NK-92 (cell line): ENCODE data around the gene PDE4D.
"Not testable (repeated sequence)": the region's sequence is repeated elsewhere in the genome, so short reads cannot be mapped to it uniquely, and the experiment has no call there.

Experiments used
- DNase-seq: peaks from one replicate; lab custom pipeline; 2025; ENCODE audit not compliant: unreplicated experiment; lab: John Stamatoyannopoulos, UW

The PDE4D gene

DNA sequence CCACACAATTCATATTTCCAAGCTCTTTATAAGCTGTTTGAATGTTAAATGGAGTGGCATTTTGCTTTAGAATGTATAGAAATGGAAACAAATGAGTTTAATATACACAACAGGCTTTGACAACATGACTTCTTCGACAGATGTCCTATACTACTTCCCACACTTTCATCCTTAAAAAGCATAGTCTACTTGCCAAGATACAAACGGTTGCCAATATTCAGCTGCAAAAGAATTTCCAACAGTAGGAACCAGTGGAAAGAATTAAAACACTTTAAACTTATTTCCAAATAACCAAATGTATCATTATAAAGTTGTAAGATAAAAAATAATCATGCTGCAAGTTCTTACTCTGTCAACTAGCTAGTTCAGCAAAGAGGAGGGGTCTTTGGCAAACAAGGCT lies 456.4 kb downstream of the PDE4D start:
- DNase-seq, result no peak

DNA sequence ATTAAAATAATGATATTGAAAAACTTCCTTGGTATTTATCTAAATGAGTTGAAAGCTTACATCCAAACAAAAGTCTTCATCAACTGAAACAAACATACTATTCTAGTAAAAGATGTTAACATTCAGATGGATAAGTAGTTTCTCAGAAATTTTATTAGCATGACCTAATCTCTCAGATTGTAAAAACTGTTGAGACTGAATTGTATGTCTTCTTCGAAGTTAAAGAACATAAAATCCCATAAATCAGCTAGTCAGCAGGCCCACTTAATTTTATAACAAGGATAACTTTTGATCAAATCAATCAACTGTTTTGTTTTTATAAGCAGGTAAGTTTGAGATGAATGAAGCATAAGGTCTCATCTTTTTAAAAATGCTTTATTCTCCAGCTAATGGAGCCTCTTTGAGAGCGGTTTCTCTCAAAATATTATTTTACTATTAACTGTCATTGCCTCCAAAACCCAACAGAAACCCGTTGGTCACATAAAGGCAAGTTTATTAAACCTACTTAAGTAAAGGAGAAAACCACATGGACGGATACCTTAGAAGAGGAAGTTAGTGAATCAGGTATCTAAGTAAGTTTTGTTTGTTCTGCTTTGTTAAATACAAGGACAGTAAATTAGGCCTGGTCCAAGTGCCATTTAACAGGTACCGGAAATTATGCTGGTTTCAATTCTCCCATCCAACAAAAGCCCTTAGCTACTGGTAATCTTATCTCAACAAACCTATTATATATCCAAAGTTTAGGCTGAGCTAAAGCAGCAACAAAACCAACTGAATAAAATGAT lies 457.0 kb downstream of the PDE4D start:
- no peak for DNase-seq

- no peak for DNase-seq
These were observed 460.4 kb downstream of the PDE4D start for GRCh38 chr5:59433174-59433573.

GRCh38 chr5:59430066-59430685 lies 463.4 kb downstream of the PDE4D start:
- DNase-seq, result no peak

DNA sequence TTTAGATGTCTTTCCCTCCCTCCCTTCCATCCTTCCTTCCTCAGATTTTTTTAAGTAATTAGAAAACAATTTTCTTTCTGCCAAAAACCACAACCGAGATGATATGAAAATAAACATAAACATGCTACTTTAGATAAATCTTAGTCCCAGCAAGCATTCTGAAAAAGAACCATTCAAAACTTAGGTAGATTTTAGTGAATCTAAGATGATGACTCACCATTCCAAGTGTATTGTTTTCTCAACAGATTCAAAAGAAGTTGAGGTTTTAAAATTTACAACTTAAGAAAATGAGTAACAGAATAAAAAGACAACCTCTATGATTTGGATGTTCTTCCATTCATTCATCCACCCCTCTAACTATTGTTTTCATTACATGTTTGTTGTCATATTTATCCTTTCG lies 465.1 kb downstream of the PDE4D start:
- no peak for DNase-seq

GRCh38 chr5:59424515-59424914 lies 469.0 kb downstream of the PDE4D start:
- no peak for DNase-seq

DNA sequence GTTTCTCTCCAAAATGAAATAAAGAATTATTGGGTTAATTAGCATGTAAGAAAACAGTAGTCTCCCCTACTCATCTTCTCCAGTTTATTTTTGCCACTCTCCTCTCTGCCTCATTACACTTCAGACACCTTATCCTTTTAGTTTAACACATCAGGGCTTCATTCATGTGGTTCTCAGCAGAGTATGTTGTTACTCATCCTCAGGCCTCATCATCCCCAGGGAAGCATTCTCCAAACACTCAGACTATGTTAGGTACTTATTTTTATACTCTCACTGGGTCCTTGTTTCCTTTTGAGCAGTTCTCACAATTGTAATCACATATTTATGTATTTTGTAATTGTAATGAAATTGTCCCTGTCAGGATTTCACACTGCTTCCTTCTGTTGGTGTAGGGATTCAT lies 470.5 kb downstream of the PDE4D start:
- DNase-seq, result no peak

- DNase-seq, result no peak
These were observed 471.3 kb downstream of the PDE4D start for GRCh38 chr5:59421986-59422941.

GRCh38 chr5:59420596-59420995 lies 472.9 kb downstream of the PDE4D start:
- no peak for DNase-seq

DNA sequence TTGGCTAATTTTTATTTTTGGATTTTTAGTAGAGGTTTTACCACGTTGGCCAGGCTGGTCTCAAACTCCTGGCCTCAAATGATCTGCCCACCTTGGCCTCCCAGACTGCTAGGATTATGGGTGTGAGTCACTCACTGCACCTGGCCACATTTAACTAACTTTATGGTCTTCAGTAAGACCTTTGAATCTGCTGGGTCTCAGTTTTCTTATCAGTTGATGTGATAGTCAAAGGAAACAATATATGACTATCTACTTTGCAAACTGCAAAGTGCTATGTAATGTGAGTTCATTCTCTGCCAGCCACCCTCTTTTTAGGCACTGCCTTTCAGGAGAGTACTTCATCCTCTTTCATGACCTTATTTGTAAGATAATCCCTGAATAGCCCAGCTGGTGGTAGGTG lies 474.7 kb downstream of the PDE4D start:
- no peak for DNase-seq

GRCh38 chr5:59416451-59416850 lies 477.1 kb downstream of the PDE4D start:
- no peak for DNase-seq

DNA sequence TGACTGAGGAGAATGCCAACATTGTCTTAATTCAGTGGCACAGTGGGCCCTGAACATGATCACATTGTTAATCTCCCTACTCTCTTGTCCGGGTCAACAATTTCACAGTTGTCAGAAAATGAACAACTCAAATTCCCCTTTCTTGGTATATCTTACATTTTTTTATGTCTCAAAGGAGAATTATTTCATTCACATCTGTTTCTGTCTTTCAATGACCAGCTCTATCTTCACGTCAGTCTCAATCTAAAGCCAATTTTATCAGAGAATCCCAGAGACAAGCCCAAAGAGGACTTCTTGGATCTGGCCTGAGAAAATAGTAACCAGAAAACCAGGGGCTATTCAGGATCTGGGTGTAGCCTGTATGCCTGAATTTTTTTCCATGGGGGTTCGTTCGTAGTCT lies 477.5 kb downstream of the PDE4D start:
- DNase-seq, result no peak

DNA sequence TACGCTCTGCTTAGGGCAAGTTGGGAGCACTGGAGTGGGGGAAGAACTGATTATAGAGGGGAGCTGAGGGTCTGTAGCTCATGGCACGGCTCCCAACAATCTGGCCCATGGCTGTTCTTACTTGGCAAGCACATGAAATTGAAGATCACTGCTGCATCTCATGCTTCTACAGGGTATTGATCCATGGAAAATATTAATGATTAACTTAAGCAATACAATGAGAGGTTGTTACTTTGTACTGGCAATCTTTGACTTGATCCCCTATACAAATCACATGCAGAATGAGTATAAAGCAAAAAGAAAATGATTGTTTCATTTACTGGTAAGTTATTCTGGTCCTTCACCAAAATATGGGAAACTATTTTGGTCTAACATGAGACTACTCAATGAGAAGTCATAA lies 481.1 kb downstream of the PDE4D start:
- no peak for DNase-seq

- DNase-seq, result not testable (repeated sequence)
These were observed 484.5 kb downstream of the PDE4D start for GRCh38 chr5:59408997-59409396.

- no peak for DNase-seq
These were observed 485.6 kb downstream of the PDE4D start for GRCh38 chr5:59407967-59408366.

GRCh38 chr5:59401637-59402036 lies 491.9 kb downstream of the PDE4D start:
- DNase-seq, result no peak

GRCh38 chr5:59394956-59395355 lies 498.6 kb downstream of the PDE4D start:
- DNase-seq, result not testable (repeated sequence)

DNA sequence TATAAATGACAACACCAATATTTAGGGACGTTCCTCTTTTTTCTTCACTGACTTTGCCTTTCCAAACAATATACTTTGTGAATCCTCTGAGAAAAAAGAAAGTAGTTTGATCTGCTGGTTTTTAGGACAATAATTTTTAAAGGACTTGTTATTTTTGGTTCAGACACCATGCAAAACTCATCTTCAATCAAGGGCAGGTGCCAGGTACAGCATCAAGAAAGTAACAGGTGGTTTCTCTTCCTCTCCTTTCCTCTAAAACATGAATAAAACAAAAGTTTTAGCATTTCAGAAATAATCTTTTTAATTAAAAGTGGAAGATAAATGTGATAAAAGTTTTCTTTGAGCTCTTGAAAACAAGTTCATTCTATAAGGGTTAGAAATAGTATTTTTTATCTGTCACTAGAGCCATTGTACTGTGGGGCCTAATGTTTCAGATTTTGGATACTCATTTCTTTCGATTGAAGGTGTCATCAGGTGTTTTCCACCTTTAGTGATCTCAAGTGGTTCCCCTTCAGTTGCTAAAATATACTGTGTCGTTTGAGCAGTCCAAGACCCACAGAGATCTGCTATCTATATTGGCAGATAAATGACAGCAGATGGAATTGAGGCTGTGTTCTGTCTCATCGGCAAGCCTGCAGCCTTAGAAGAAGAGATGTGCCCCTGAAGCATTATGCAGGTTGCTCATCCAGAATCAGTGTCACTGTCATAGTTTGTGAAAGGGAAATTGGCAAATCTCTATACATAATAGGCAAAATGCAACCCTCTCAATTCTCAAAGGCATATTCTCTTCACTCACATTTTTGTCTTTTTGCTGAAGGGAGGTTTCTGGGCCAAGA lies 499.7 kb downstream of the PDE4D start:
- DNase-seq, result no peak

GRCh38 chr5:59391576-59391975 lies 501.9 kb downstream of the PDE4D start:
- DNase-seq, result no peak

DNA sequence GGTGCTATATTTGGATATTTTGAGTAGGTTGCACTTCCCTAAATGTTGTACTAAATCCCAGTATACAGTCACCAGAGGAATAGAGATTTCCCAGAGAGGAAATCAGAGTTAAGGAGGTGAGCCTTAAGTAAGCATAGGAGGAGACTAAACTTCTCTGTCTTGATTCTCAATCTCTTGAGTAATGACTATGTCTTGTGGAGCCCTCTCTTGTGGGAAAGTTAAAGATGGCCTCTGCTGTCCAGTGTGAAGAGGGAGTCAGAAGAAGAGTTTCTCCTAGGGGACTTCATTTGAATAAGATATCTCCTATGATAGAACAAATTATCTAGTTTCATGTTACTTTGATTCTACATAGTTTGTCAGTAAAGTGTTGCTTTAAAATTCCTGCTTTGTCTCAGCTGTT lies 502.5 kb downstream of the PDE4D start:
- DNase-seq, result no peak
